Liver (tissue), 3 donors: ENCODE data around the gene SLC24A4.

Source experiments
- CTCF ChIP-seq: fragments of 150-350 bp; IDR thresholded peaks from 2 replicates; pipeline ENCODE4 v1.5.1; 2017; ENCODE audit warnings: improper control_type of control experiment, low read depth, low read length; ENCODE audit not compliant: missing input control
- EGR1 ChIP-seq, 2 donors: IDR thresholded peaks; 2 replicates each; pipeline ENCODE4 v1.6.1; 2016 to 2018; ENCODE audit warnings: antibody characterized with exemption in 2 of 2, low read depth in 2 of 2
- FOXA1 ChIP-seq: IDR thresholded peaks from 2 replicates; pipeline ENCODE4 v1.6.1; 2016; ENCODE audit warnings: antibody characterized with exemption
- GABPA ChIP-seq, 2 donors: IDR thresholded peaks in 1 of 2; conservative IDR thresholded peaks in 1 of 2; 2 replicates each; pipeline ENCODE4 v1.6.1; 2016; ENCODE audit warnings: antibody characterized with exemption in 2 of 2, mild to moderate bottlenecking in 1 of 2, moderate library complexity in 1 of 2
- JUND ChIP-seq, 2 donors: IDR thresholded peaks; 2 replicates each; pipeline ENCODE4 v1.6.1; 2016; ENCODE audit warnings: antibody characterized with exemption in 2 of 2
- RAD21 ChIP-seq, 2 donors: IDR thresholded peaks; 2 replicates each; pipeline ENCODE4 v1.6.1; 2016; ENCODE audit warnings: antibody characterized with exemption in 2 of 2, mild to moderate bottlenecking in 2 of 2
- REST ChIP-seq: IDR thresholded peaks from 2 replicates; pipeline ENCODE4 v1.6.1; 2016; ENCODE audit warnings: antibody characterized with exemption, mild to moderate bottlenecking
- RXRA ChIP-seq, 2 donors: IDR thresholded peaks; 2 replicates each; pipeline ENCODE4 v1.6.1; 2017 to 2018; ENCODE audit warnings: antibody characterized with exemption in 2 of 2, mild to moderate bottlenecking in 1 of 2
- SP1 ChIP-seq: IDR thresholded peaks from 2 replicates; pipeline ENCODE4 v1.6.1; 2018; ENCODE audit warnings: antibody characterized with exemption, mild to moderate bottlenecking
- TAF1 ChIP-seq: conservative IDR thresholded peaks from 2 replicates; pipeline ENCODE4 v1.6.1; 2016; ENCODE audit warnings: antibody characterized with exemption, mild to moderate bottlenecking
- ZBTB33 ChIP-seq: IDR thresholded peaks from 2 replicates; pipeline ENCODE4 v1.6.1; 2016; ENCODE audit warnings: antibody characterized with exemption
- TF ChIP-seq, protein P1 (sequence below): IDR thresholded peaks from 2 replicates; pipeline ENCODE4 v1.6.1; 2016; ENCODE audit warnings: antibody characterized with exemption
- donor health status: healthy.
- donor health status: healthy.

- TF ChIP-seq CTCF (no peak), JUND (IDR thresholded peaks at IDR 0.05) (no peak), RAD21 (IDR thresholded peaks at IDR 0.05) (no peak), EGR1 (IDR thresholded peaks at IDR 0.05; ENCODE audit: low read depth in 2 of 2) (no peak), GABPA (IDR thresholded peaks at IDR 0.05 in 1 of 2, conservative IDR thresholded peaks at IDR 0.05 in 1 of 2) (no peak), SP1 (no peak), TAF1 (no peak), RXRA (IDR thresholded peaks at IDR 0.05) (no peak), FOXA1 (no peak), ZBTB33 (no peak), REST (no peak)
- TF ChIP-seq, protein P1, sequence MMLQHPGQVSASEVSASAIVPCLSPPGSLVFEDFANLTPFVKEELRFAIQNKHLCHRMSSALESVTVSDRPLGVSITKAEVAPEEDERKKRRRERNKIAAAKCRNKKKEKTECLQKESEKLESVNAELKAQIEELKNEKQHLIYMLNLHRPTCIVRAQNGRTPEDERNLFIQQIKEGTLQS: no peak
These were observed 169.3 kb downstream of the SLC24A4 start for GRCh38 chr14:92492258-92492657.
